ENCODE measurements around the gene SDS.

DNA sequence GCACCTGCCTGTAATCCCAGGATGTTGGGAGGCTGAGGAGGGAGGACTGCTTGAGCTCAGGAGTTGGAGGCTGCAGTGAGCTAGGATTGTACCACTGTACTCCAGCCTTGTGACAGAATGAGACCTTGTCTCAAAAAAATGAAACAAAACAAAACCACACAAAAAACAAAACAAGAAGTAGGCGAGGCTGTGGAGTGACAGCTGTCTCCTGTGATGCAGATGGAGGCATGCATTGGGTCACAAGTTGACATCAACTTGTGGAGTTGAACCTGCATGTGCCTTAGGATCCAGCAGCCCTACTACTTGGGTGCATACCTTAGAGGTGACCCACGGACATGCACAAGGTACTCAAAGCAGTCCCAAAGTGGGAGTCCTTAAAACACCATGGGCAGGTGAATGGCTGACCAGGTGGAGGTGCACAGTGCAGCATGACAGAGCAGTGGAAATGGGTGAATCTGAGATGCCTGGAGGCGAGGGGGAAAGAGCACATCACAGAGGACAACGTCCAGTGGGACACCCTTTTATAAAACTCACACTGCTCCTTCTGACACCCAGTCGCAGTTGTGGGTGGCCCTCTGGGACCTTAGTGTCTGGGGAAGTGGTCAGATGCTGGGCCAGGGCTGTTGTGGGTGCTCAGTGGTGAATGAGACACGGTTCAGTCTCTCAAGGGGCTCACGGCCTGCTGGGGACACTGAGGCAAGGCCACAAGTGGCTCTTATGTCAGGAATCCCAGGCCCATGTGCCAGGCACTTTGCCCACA, 32.6 kb downstream of the SDS start:
- TF ChIP-seq, protein P1, sequence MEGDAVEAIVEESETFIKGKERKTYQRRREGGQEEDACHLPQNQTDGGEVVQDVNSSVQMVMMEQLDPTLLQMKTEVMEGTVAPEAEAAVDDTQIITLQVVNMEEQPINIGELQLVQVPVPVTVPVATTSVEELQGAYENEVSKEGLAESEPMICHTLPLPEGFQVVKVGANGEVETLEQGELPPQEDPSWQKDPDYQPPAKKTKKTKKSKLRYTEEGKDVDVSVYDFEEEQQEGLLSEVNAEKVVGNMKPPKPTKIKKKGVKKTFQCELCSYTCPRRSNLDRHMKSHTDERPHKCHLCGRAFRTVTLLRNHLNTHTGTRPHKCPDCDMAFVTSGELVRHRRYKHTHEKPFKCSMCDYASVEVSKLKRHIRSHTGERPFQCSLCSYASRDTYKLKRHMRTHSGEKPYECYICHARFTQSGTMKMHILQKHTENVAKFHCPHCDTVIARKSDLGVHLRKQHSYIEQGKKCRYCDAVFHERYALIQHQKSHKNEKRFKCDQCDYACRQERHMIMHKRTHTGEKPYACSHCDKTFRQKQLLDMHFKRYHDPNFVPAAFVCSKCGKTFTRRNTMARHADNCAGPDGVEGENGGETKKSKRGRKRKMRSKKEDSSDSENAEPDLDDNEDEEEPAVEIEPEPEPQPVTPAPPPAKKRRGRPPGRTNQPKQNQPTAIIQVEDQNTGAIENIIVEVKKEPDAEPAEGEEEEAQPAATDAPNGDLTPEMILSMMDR (IDR thresholded peaks at IDR 0.05), result no peak
- TF ChIP-seq POLR2A (IDR thresholded peaks at IDR 0.05) (no peak), POLR2AphosphoS5 (IDR thresholded peaks at IDR 0.05) (no peak)

Measured in sigmoid colon (tissue), 4 donors.